Measurements from ENCODE around the gene C16orf54. TPM values are rescaled to one million over a fixed set of nuclear protein-coding genes. Genes with fewer than 3 reads are reported as not detected.

Gene C16orf54
- total and polyA plus RNA-seq, 2 donors (not counting 1 experiment from before 2014, with no cell fraction given): not detected

DNA sequence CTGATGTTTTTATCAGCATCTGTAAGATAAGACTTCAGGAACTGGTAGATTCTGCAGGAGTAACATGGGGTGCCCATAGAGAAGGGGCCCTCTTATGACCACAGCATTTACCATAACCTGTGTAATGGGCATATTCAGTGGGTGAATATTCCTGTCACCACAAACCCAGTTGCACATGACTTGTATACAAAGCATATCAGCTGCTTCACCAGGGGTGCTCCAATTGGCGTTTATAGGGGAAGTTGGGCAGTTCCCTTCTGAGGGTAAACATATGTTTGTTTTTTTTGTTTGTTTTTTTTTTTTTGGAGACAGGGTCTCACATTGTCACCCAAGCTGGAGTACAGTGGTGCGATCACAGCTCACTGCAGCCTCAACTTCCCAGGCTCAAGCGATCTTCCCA, 20.8 kb upstream of the C16orf54 start:
- H3K36me3 ChIP-seq (ENCODE audit: control insufficient read depth, insufficient read depth, low read length): no peaks in the 10 kb centered on the region
- no peak overlapping the region for H3K4me2 ChIP-seq (ENCODE audit: extremely low read depth, insufficient read depth, low read length)
- no peaks in the 10 kb centered on the region for H3K4me1 ChIP-seq (ENCODE audit: control insufficient read depth, extremely low read depth, insufficient read depth, low read length)
- DNase-seq (ENCODE audit: low read depth in 2 of 2): no peak
- H3K79me2 ChIP-seq (ENCODE audit: control insufficient read depth, insufficient read depth, low read length): no peaks in the 10 kb centered on the region
- H3K27ac ChIP-seq (ENCODE audit: insufficient read depth, low read length): no peak overlapping the region
- H3K27me3 ChIP-seq (ENCODE audit: control insufficient read depth, insufficient read depth, low read length): peaks cover 4% of the 10 kb centered on the region
- no peaks in the 10 kb centered on the region for H4K20me1 ChIP-seq (ENCODE audit: control insufficient read depth, extremely low read depth, insufficient read depth, low read length)
- H3K4me3 ChIP-seq (replicated peaks in 1 of 4; ENCODE audit: control extremely low read depth in 1 of 4, insufficient read depth in 1 of 4, low read depth in 3 of 4, low read length in 4 of 4): no peak overlapping the region
- H3K9ac ChIP-seq (ENCODE audit: insufficient read depth, low read length): no peak overlapping the region
- TF ChIP-seq, protein P1, sequence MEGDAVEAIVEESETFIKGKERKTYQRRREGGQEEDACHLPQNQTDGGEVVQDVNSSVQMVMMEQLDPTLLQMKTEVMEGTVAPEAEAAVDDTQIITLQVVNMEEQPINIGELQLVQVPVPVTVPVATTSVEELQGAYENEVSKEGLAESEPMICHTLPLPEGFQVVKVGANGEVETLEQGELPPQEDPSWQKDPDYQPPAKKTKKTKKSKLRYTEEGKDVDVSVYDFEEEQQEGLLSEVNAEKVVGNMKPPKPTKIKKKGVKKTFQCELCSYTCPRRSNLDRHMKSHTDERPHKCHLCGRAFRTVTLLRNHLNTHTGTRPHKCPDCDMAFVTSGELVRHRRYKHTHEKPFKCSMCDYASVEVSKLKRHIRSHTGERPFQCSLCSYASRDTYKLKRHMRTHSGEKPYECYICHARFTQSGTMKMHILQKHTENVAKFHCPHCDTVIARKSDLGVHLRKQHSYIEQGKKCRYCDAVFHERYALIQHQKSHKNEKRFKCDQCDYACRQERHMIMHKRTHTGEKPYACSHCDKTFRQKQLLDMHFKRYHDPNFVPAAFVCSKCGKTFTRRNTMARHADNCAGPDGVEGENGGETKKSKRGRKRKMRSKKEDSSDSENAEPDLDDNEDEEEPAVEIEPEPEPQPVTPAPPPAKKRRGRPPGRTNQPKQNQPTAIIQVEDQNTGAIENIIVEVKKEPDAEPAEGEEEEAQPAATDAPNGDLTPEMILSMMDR (conservative IDR thresholded peaks at IDR 0.05 in 1 of 2, IDR thresholded peaks at IDR 0.05 in 1 of 2; ENCODE audit: low read depth in 1 of 2, low read length in 2 of 2): no peak
- no peak for TF ChIP-seq EZH2 (IDR thresholded peaks at IDR 0.05; ENCODE audit: low read length, missing control alignments)
- no peak overlapping the region for H2AFZ ChIP-seq (ENCODE audit: low read length)
- H3K9me3 ChIP-seq (ENCODE audit: control insufficient read depth, insufficient read depth, low read depth, low read length): no peaks in the 10 kb centered on the region

DNA sequence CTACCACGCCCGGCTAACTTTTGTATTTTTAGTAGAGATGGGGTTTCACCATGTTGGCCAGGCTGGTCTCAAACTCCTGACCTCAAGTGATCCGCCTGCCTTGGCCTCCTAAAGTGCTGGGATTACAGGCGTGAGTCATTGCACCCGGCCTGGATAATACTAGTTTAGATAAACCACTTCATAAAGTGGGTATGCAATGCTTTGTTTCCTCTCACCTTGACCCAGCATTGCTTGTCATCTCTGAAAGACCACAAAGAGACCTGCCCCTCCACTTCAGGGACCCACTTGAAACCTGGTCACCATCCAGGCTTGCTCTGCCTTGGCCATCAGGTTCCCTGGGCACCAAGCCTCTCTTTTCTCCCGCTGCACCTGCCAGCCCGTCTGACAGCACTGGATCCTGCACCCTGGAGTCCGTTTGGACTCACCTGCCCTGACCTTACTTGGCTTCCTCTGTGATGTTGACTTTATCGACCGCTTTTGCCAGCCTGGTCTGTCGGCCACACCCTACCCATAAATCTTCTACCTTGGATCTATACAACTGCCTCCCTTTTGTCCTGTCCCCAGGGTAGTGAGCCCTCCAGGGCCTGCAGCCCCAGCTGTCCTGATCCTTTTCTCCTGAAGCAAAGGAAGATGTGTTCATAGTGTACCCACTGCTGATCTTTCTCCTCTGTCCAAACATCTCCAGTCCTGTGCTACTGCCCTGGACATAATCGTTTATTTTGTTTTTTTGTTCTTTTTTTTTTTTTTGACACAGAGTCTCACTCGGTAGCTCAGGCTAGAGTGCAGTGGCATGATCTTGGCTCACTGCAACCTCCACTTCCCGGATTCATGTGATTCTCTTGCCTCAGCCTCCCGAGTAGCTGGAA, 19.6 kb upstream of the C16orf54 start:
- TF ChIP-seq EZH2 (IDR thresholded peaks at IDR 0.05; ENCODE audit: low read length, missing control alignments): no peak
- TF ChIP-seq, protein P1 (conservative IDR thresholded peaks at IDR 0.05 in 1 of 2, IDR thresholded peaks at IDR 0.05 in 1 of 2; ENCODE audit: low read depth in 1 of 2, low read length in 2 of 2): no peak
- H3K4me2 ChIP-seq (ENCODE audit: extremely low read depth, insufficient read depth, low read length): no peak overlapping the region
- peaks cover 4% of the 10 kb centered on the region for H3K27me3 ChIP-seq (ENCODE audit: control insufficient read depth, insufficient read depth, low read length)
- no peaks in the 10 kb centered on the region for H3K36me3 ChIP-seq (ENCODE audit: control insufficient read depth, insufficient read depth, low read length)
- H3K9me3 ChIP-seq (ENCODE audit: control insufficient read depth, insufficient read depth, low read depth, low read length): no peaks in the 10 kb centered on the region
- H3K27ac ChIP-seq (ENCODE audit: insufficient read depth, low read length): no peak overlapping the region
- no peak for DNase-seq (ENCODE audit: low read depth in 2 of 2)
- no peaks in the 10 kb centered on the region for H3K4me1 ChIP-seq (ENCODE audit: control insufficient read depth, extremely low read depth, insufficient read depth, low read length)
- no peaks in the 10 kb centered on the region for H4K20me1 ChIP-seq (ENCODE audit: control insufficient read depth, extremely low read depth, insufficient read depth, low read length)
- no peaks in the 10 kb centered on the region for H3K79me2 ChIP-seq (ENCODE audit: control insufficient read depth, insufficient read depth, low read length)
- no peak overlapping the region for H3K9ac ChIP-seq (ENCODE audit: insufficient read depth, low read length)
- H3K4me3 ChIP-seq (replicated peaks in 1 of 4; ENCODE audit: control extremely low read depth in 1 of 4, insufficient read depth in 1 of 4, low read depth in 3 of 4, low read length in 4 of 4): no peak overlapping the region
- no peak overlapping the region for H2AFZ ChIP-seq (ENCODE audit: low read length)

DNA sequence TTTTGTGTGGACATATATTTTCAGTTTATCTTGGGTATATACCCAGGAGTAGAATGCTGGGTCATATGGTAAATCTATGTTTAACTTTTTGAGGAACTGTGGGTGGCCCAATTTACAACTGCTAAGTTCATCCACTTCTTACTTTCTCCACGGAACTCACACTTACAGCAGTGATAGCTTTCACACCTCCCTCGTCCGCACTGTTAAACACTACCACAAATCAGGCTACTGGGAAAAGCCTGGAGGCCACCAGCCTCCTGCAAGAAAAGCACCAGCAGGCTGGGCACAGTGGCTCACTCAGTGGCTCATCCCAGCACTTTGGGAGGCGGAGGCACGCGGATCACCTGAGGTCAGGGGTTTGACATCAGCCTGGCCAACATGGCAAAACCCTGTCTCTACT, 17.5 kb upstream of the C16orf54 start:
- Histone ChIP-seq H3K9me3 (ENCODE audit: control insufficient read depth, insufficient read depth, low read depth, low read length) (no peaks in the 10 kb centered on the region), H3K4me1 (ENCODE audit: control insufficient read depth, extremely low read depth, insufficient read depth, low read length) (no peaks in the 10 kb centered on the region), H3K36me3 (ENCODE audit: control insufficient read depth, insufficient read depth, low read length) (no peaks in the 10 kb centered on the region), H2AFZ (ENCODE audit: low read length) (no peak overlapping the region), H3K9ac (ENCODE audit: insufficient read depth, low read length) (no peak overlapping the region), H3K4me3 (replicated peaks in 1 of 4; ENCODE audit: control extremely low read depth in 1 of 4, insufficient read depth in 1 of 4, low read depth in 3 of 4, low read length in 4 of 4) (no peak overlapping the region), H3K79me2 (ENCODE audit: control insufficient read depth, insufficient read depth, low read length) (no peaks in the 10 kb centered on the region), H3K27me3 (ENCODE audit: control insufficient read depth, insufficient read depth, low read length) (peaks cover 4% of the 10 kb centered on the region), H3K27ac (ENCODE audit: insufficient read depth, low read length) (no peak overlapping the region), H4K20me1 (ENCODE audit: control insufficient read depth, extremely low read depth, insufficient read depth, low read length) (no peaks in the 10 kb centered on the region), H3K4me2 (ENCODE audit: extremely low read depth, insufficient read depth, low read length) (no peak overlapping the region)
- no peak for TF ChIP-seq EZH2 (IDR thresholded peaks at IDR 0.05; ENCODE audit: low read length, missing control alignments)
- TF ChIP-seq, protein P1 (conservative IDR thresholded peaks at IDR 0.05 in 1 of 2, IDR thresholded peaks at IDR 0.05 in 1 of 2; ENCODE audit: low read depth in 1 of 2, low read length in 2 of 2): no peak
- no peak for DNase-seq (ENCODE audit: low read depth in 2 of 2)
